HEK293 (cell line): ENCODE measurements around the gene SMARCD1.

Source experiments
- TRIM28 ChIP-seq: IDR thresholded peaks from 2 replicates; pipeline ENCODE4 v1.6.1; 2011; ENCODE audit warnings: low read length, control low read depth, borderline replicate concordance
- ZFP3 ChIP-seq: fragments of 450-650 bp; formaldehyde crosslinking; IDR thresholded peaks from 2 replicates; pipeline ENCODE4 v1.5.1; 2016; ENCODE audit warnings: low read depth, missing biosample characterization, missing genetic modification characterization
- ZNF140 ChIP-seq: fragments of 450-650 bp; formaldehyde crosslinking; IDR thresholded peaks from 2 replicates; pipeline ENCODE4 v1.5.1; 2016; ENCODE audit warnings: missing biosample characterization, missing genetic modification characterization
- ZNF423 ChIP-seq: fragments of 450-650 bp; formaldehyde crosslinking; IDR thresholded peaks from 2 replicates; pipeline ENCODE4 v1.5.1; 2016; ENCODE audit warnings: missing biosample characterization, missing genetic modification characterization
- TF ChIP-seq, protein P1 (sequence below): fragments of 450-650 bp; formaldehyde crosslinking; IDR thresholded peaks from 2 replicates; pipeline ENCODE4 v1.5.1; 2016; ENCODE audit warnings: missing biosample characterization, missing genetic modification characterization
- TF ChIP-seq, protein P2 (sequence below): fragments of 450-650 bp; formaldehyde crosslinking; IDR thresholded peaks from 2 replicates; pipeline ENCODE4 v1.5.1; 2016; ENCODE audit warnings: missing biosample characterization, missing genetic modification characterization
- TF ChIP-seq, protein P3 (sequence below): fragments of 450-650 bp; formaldehyde crosslinking; conservative IDR thresholded peaks from 2 replicates; pipeline ENCODE4 v1.5.1; 2016; ENCODE audit warnings: low read depth, missing biosample characterization, missing genetic modification characterization

DNA sequence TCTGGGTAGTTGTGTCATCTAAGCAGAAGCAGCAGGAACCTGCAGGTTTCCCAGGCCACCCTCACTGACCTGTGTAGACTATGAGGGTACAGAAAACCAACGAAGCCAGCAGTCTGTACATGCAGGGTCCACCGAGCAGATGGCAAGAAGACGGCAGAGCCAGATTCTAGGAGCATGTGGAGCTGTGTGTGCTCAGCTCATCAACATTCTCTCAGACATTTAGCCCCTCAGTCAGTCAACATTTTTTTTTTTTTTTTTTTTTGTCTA lies 35.1 kb upstream of the SMARCD1 start:
- TF ChIP-seq, protein P1, sequence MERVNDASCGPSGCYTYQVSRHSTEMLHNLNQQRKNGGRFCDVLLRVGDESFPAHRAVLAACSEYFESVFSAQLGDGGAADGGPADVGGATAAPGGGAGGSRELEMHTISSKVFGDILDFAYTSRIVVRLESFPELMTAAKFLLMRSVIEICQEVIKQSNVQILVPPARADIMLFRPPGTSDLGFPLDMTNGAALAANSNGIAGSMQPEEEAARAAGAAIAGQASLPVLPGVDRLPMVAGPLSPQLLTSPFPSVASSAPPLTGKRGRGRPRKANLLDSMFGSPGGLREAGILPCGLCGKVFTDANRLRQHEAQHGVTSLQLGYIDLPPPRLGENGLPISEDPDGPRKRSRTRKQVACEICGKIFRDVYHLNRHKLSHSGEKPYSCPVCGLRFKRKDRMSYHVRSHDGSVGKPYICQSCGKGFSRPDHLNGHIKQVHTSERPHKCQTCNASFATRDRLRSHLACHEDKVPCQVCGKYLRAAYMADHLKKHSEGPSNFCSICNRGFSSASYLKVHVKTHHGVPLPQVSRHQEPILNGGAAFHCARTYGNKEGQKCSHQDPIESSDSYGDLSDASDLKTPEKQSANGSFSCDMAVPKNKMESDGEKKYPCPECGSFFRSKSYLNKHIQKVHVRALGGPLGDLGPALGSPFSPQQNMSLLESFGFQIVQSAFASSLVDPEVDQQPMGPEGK (tag by site-specific recombination): no peak
- TF ChIP-seq, protein P2, sequence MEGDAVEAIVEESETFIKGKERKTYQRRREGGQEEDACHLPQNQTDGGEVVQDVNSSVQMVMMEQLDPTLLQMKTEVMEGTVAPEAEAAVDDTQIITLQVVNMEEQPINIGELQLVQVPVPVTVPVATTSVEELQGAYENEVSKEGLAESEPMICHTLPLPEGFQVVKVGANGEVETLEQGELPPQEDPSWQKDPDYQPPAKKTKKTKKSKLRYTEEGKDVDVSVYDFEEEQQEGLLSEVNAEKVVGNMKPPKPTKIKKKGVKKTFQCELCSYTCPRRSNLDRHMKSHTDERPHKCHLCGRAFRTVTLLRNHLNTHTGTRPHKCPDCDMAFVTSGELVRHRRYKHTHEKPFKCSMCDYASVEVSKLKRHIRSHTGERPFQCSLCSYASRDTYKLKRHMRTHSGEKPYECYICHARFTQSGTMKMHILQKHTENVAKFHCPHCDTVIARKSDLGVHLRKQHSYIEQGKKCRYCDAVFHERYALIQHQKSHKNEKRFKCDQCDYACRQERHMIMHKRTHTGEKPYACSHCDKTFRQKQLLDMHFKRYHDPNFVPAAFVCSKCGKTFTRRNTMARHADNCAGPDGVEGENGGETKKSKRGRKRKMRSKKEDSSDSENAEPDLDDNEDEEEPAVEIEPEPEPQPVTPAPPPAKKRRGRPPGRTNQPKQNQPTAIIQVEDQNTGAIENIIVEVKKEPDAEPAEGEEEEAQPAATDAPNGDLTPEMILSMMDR (tag by site-specific recombination): no peak
- TF ChIP-seq TRIM28 (no peak), ZNF140 (tag by site-specific recombination) (no peak), ZFP3 (tag by site-specific recombination) (no peak), ZNF423 (no peak)
- TF ChIP-seq, protein P3, sequence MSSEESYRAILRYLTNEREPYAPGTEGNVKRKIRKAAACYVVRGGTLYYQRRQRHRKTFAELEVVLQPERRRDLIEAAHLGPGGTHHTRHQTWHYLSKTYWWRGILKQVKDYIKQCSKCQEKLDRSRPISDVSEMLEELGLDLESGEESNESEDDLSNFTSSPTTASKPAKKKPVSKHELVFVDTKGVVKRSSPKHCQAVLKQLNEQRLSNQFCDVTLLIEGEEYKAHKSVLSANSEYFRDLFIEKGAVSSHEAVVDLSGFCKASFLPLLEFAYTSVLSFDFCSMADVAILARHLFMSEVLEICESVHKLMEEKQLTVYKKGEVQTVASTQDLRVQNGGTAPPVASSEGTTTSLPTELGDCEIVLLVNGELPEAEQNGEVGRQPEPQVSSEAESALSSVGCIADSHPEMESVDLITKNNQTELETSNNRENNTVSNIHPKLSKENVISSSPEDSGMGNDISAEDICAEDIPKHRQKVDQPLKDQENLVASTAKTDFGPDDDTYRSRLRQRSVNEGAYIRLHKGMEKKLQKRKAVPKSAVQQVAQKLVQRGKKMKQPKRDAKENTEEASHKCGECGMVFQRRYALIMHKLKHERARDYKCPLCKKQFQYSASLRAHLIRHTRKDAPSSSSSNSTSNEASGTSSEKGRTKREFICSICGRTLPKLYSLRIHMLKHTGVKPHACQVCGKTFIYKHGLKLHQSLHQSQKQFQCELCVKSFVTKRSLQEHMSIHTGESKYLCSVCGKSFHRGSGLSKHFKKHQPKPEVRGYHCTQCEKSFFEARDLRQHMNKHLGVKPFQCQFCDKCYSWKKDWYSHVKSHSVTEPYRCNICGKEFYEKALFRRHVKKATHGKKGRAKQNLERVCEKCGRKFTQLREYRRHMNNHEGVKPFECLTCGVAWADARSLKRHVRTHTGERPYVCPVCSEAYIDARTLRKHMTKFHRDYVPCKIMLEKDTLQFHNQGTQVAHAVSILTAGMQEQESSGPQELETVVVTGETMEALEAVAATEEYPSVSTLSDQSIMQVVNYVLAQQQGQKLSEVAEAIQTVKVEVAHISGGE (tag by site-specific recombination): no peak
